Small intestine (tissue), 7 donors: ENCODE measurements around the gene SURF6. TPM values are rescaled to one million over a fixed set of nuclear protein-coding genes. Genes with fewer than 3 reads are reported as not detected.
A peak's percentile ranks its signal among the peaks of the same experiment; 100 is the strongest.

Experiments
- DNase-seq, 2 donors: peaks; one replicate each; pipeline versions ENCODE4 v3.0.0 to v3.0.0-alpha.2; 2013
- FAIRE-seq: peaks from 2 replicates; lab custom pipeline; 2012; peaks lifted over from hg19 to GRCh38; lab: Jason Lieb, UNC
- H3K27ac ChIP-seq, 3 donors: one replicate each; pipeline ENCODE4 v1.5.1; 2013; ENCODE audit warnings: low read length in 2 of 3, mild to moderate bottlenecking in 2 of 3, control low read depth in 1 of 3, inconsistent platforms in 1 of 3, low read depth in 1 of 3, moderate library complexity in 1 of 3
- H3K27me3 ChIP-seq, 3 donors: one replicate each; pipeline ENCODE4 v1.6.1; 2013; ENCODE audit warnings: low read length in 3 of 3, inconsistent platforms in 1 of 3; ENCODE audit not compliant: control insufficient read depth in 3 of 3, insufficient read depth in 3 of 3
- H3K36me3 ChIP-seq, 3 donors: one replicate each; pipeline ENCODE4 v1.6.1; 2013; ENCODE audit warnings: low read length in 3 of 3, inconsistent platforms in 1 of 3, low read depth in 1 of 3, mild to moderate bottlenecking in 1 of 3, moderate library complexity in 1 of 3; ENCODE audit not compliant: control insufficient read depth in 3 of 3, insufficient read depth in 2 of 3
- H3K4me1 ChIP-seq, 3 donors: one replicate each; pipeline ENCODE4 v1.6.1; 2013; ENCODE audit warnings: low read length in 2 of 3, inconsistent platforms in 1 of 3, low read depth in 1 of 3, mild to moderate bottlenecking in 1 of 3, moderate library complexity in 1 of 3; ENCODE audit not compliant: control insufficient read depth in 3 of 3, insufficient read depth in 2 of 3
- H3K4me3 ChIP-seq, 3 donors: one replicate each; pipeline ENCODE4 v1.5.1; 2013; ENCODE audit warnings: low read length in 3 of 3, control low read depth in 1 of 3, inconsistent platforms in 1 of 3, low read depth in 1 of 3, mild to moderate bottlenecking in 1 of 3, moderate library complexity in 1 of 3
- H3K9me3 ChIP-seq, 2 donors: one replicate each; pipeline ENCODE4 v1.6.1; 2013; ENCODE audit warnings: low read depth in 1 of 2, low read length in 1 of 2; ENCODE audit not compliant: control insufficient read depth in 2 of 2, insufficient read depth in 1 of 2
- WGBS, 3 donors: extraction: QIAGEN DNeasy Blood & Tissue Kit; methylation state at CpG; one replicate each; pipeline ENCODE4 v1.1.7; 2013; 5-methylcytosine and 5-hydroxymethylcytosine counted together
- polyA plus RNA-seq, 4 donors: library from polyadenylated mRNA; stranded (reverse) in 3 of 4; unstranded in 1 of 4; fragments of 200-250 nt in 3 of 4; fragments of 120-200 nt in 1 of 4; gene quantifications; one replicate each; pipeline versions ENCODE4 v1.2.1 to v1.2.3, GENCODE V29; 2013
- donor health status: healthy with polysubstance abuse.
- donor health status: control.
- donor health status: control.
- donor health status: Bipolar disorder and iron deficiency.
- donor health status: healthy.

SURF6 gene
- polyA plus RNA-seq, 4 donors: 23.2 to 48.0 (median 37.0) TPM

- peak overlapping the region; percentile 69 to 86 (median 86) for H3K27ac ChIP-seq
- peak overlapping the region; percentile 51 to 79 (median 73) for H3K4me3 ChIP-seq
- peaks cover 16 to 77% (median 20%) of the 10 kb centered on the region in 3 donors for H3K36me3 ChIP-seq
- DNase-seq (no peak), FAIRE-seq (no peak)
- WGBS, 3 donors: 4 to 14% (median 6%) methylated on average over 25 of the region's 25 CpGs
- H3K9me3 ChIP-seq: no peaks in the 10 kb centered on the region
- H3K4me1 ChIP-seq: peaks cover 0 to 16% (median 9%) of the 10 kb centered on the region in 3 donors
- no peaks in the 10 kb centered on the region for H3K27me3 ChIP-seq
Measured at GRCh38 chr9:133348718-133349573, 13.0 kb upstream of the SURF6 start.

GRCh38 chr9:133347985-133348717, 12.2 kb upstream of the SURF6 start, which contains the start of the genes MED22 and RPL7A:
Gene MED22 (minus strand): TSS chr9:133348131. CDS start chr9:133346662, 1,469 bp downstream.
Gene RPL7A (plus strand): TSS chr9:133348218. CDS start chr9:133348244, 26 bp downstream.
- peak within 1 kb of the TSS; percentile 51 to 79 (median 73) for H3K4me3 ChIP-seq
- H3K9me3 ChIP-seq: no peaks in the 10 kb centered on the region
- peaks cover 16 to 77% (median 21%) of the 10 kb centered on the region in 3 donors for H3K36me3 ChIP-seq
- peak; percentile 97 for DNase-seq
- no peaks in the 10 kb centered on the region for H3K27me3 ChIP-seq
- 0 to 1% (median 0%) methylated on average over 58 to 64 of the region's 64 CpGs for WGBS, 3 donors
- FAIRE-seq: no peak
- peak within 1 kb of the TSS; percentile 69 to 86 (median 86) for H3K27ac ChIP-seq
- peaks cover 0 to 16% (median 9%) of the 10 kb centered on the region in 3 donors for H3K4me1 ChIP-seq

- peak overlapping the region; percentile 51 to 79 (median 73) for H3K4me3 ChIP-seq
- peak overlapping the region; percentile 69 to 86 (median 86) for H3K27ac ChIP-seq
- no peaks in the 10 kb centered on the region for H3K9me3 ChIP-seq
- peaks cover 0 to 16% (median 9%) of the 10 kb centered on the region in 3 donors for H3K4me1 ChIP-seq
- H3K36me3 ChIP-seq: peaks cover 16 to 77% (median 18%) of the 10 kb centered on the region in 3 donors
- FAIRE-seq (no peak), DNase-seq (peak; percentile 54 to 77)
- no peaks in the 10 kb centered on the region for H3K27me3 ChIP-seq
- WGBS, 3 donors: 0% methylated on average over 23 to 40 of the region's 41 CpGs
Measured at GRCh38 chr9:133347515-133347984, 11.6 kb upstream of the SURF6 start.

GRCh38 chr9:133346021-133346785, 10.2 kb upstream of the SURF6 start:
- H3K27me3 ChIP-seq: no peaks in the 10 kb centered on the region
- peaks cover 13 to 77% (median 13%) of the 10 kb centered on the region in 3 donors for H3K36me3 ChIP-seq
- no peak for DNase-seq
- no peak overlapping the region for H3K27ac ChIP-seq
- peaks cover 0 to 16% (median 9%) of the 10 kb centered on the region in 3 donors for H3K4me1 ChIP-seq
- H3K9me3 ChIP-seq: no peaks in the 10 kb centered on the region
- H3K4me3 ChIP-seq: peak overlapping the region in 1 of 3 donors; percentile 73
- no peak for FAIRE-seq
- WGBS, 3 donors: 75 to 82% (median 80%) methylated on average over 15 of the region's 15 CpGs

GRCh38 chr9:133345596-133345995, 9.6 kb upstream of the SURF6 start:
- Histone ChIP-seq H3K4me3 (no peak overlapping the region), H3K27me3 (no peaks in the 10 kb centered on the region), H3K27ac (no peak overlapping the region), H3K4me1 (peaks cover 0 to 16% (median 9%) of the 10 kb centered on the region in 3 donors), H3K36me3 (peaks cover 8 to 81% (median 9%) of the 10 kb centered on the region in 3 donors), H3K9me3 (no peaks in the 10 kb centered on the region)
- 95 to 97% (median 95%) methylated on average over 6 of the region's 6 CpGs for WGBS, 3 donors
- DNase-seq: no peak
- FAIRE-seq: no peak

GRCh38 chr9:133344979-133345378, 9.0 kb upstream of the SURF6 start:
- FAIRE-seq: no peak
- peaks cover 0 to 16% (median 9%) of the 10 kb centered on the region in 3 donors for H3K4me1 ChIP-seq

GRCh38 chr9:133344071-133344470, 8.1 kb upstream of the SURF6 start:
- Histone ChIP-seq H3K4me1 (peaks cover 0 to 10% (median 6%) of the 10 kb centered on the region in 3 donors), H3K4me3 (no peak overlapping the region), H3K27me3 (no peaks in the 10 kb centered on the region), H3K36me3 (peaks cover 2 to 77% (median 6%) of the 10 kb centered on the region in 3 donors), H3K9me3 (no peaks in the 10 kb centered on the region), H3K27ac (no peak overlapping the region)
- no peak for FAIRE-seq
- WGBS, 3 donors: 95 to 96% (median 95%) methylated on average over 19 of the region's 19 CpGs
- no peak for DNase-seq

More at GRCh38 chr9:133344979-133345378, 9.0 kb upstream of the SURF6 start:
- Histone ChIP-seq H3K4me3 (no peak overlapping the region), H3K27ac (no peak overlapping the region), H3K27me3 (no peaks in the 10 kb centered on the region), H3K9me3 (no peaks in the 10 kb centered on the region), H3K36me3 (peaks cover 3 to 81% (median 4%) of the 10 kb centered on the region in 3 donors)
- 94 to 97% (median 95%) methylated on average over 12 of the region's 12 CpGs for WGBS, 3 donors
- DNase-seq: no peak
